HFFc6 (cell line): Measurements from ENCODE around the gene ARID5A. TPM values are rescaled to one million over a fixed set of nuclear protein-coding genes. Genes with fewer than 3 reads are reported as not detected.

Experiments
- DNase-seq: peaks from one replicate; pipeline ENCODE4 v3.0.0-alpha.2; 2018
- H3K27ac Mint-ChIP-seq: 2 replicates; pipeline ENCODE4 v1.8.0; 2020; ENCODE audit warnings: mild to moderate bottlenecking, mixed read lengths
- H3K27me3 Mint-ChIP-seq: 2 replicates; pipeline ENCODE4 v1.8.0; 2021; ENCODE audit warnings: mild to moderate bottlenecking, moderate library complexity, mixed read lengths; ENCODE audit not compliant: insufficient read depth
- H3K36me3 Mint-ChIP-seq: 2 replicates; pipeline ENCODE4 v1.8.0; 2021; ENCODE audit warnings: low read depth, mixed read lengths
- H3K4me1 Mint-ChIP-seq: 2 replicates; pipeline ENCODE4 v1.8.0; 2020; ENCODE audit warnings: low read depth, mixed read lengths
- H3K4me3 Mint-ChIP-seq: 2 replicates; pipeline ENCODE4 v1.8.0; 2020; ENCODE audit warnings: mild to moderate bottlenecking, moderate library complexity, mixed read lengths
- H3K9me3 Mint-ChIP-seq: 2 replicates; pipeline ENCODE4 v1.8.0; 2020; ENCODE audit warnings: mild to moderate bottlenecking, mixed read lengths
- CTCF ChIP-seq: fragments of 200-600 bp; sonication (generic); IDR thresholded peaks from 2 replicates; pipeline ENCODE4 v1.5.0; 2021; ENCODE audit warnings: antibody characterized with exemption, mild to moderate bottlenecking
- total RNA-seq, 6 experiments: library from RNA; stranded (reverse); fragmentation: NEBNext Ultra II Directional; extraction: Animal tissue kit (Norgen Biotek cat#: 25700); gene quantifications; 2 replicates in 1 of 6; 3 replicates in 5 of 6; pipeline ENCODE4 v1.2.3, GENCODE V29; 2021

Gene ARID5A
- total RNA-seq, 6 experiments from 2014 or later = 9.6 to 13.6 (median 10.0) TPM

GRCh38 chr2:96548558-96549465, 12.3 kb downstream of the ARID5A start:
- peaks cover 4% of the 10 kb centered on the region; the same call in 1 of the 2 replicates for H3K27me3 Mint-ChIP-seq
- no peak overlapping the region for H3K27ac Mint-ChIP-seq
- peaks cover 17% of the 10 kb centered on the region; the same call in 1 of the 2 replicates for H3K36me3 Mint-ChIP-seq
- DNase-seq = no peak
- H3K4me1 Mint-ChIP-seq = peaks cover 8% of the 10 kb centered on the region; the same call in 1 of the 2 replicates
- H3K9me3 Mint-ChIP-seq = no peaks in the 10 kb centered on the region
- no peak overlapping the region for H3K4me3 Mint-ChIP-seq
- TF ChIP-seq CTCF = no peak

GRCh38 chr2:96549466-96549785, 12.9 kb downstream of the ARID5A start:
- Mint-ChIP-seq H3K36me3 (peaks cover 14% of the 10 kb centered on the region; the same call in 1 of the 2 replicates), H3K4me3 (no peak overlapping the region), H3K27me3 (peaks cover 4% of the 10 kb centered on the region; the same call in 1 of the 2 replicates), H3K4me1 (peaks cover 8% of the 10 kb centered on the region; the same call in 1 of the 2 replicates), H3K9me3 (no peaks in the 10 kb centered on the region), H3K27ac (no peak overlapping the region)
- no peak for TF ChIP-seq CTCF
- no peak for DNase-seq

- TF ChIP-seq CTCF = peak; percentile 81
- peaks cover 4% of the 10 kb centered on the region for H3K27me3 Mint-ChIP-seq
- H3K9me3 Mint-ChIP-seq = no peaks in the 10 kb centered on the region
- H3K36me3 Mint-ChIP-seq = peaks cover 9% of the 10 kb centered on the region; the same call in 1 of the 2 replicates
- H3K4me1 Mint-ChIP-seq = peaks cover 8% of the 10 kb centered on the region; the same call in 1 of the 2 replicates
- no peak for DNase-seq
- H3K4me3 Mint-ChIP-seq = no peak overlapping the region
- H3K27ac Mint-ChIP-seq = no peak overlapping the region
These were observed 13.6 kb downstream of the ARID5A start for GRCh38 chr2:96549967-96550786.

GRCh38 chr2:96550787-96551604, 14.4 kb downstream of the ARID5A start:
- H3K27me3 Mint-ChIP-seq = peaks cover 4% of the 10 kb centered on the region
- peaks cover 8% of the 10 kb centered on the region; the same call in 1 of the 2 replicates for H3K4me1 Mint-ChIP-seq
- no peak overlapping the region for H3K27ac Mint-ChIP-seq
- H3K36me3 Mint-ChIP-seq = peaks cover 8% of the 10 kb centered on the region; the same call in 1 of the 2 replicates
- H3K4me3 Mint-ChIP-seq = no peak overlapping the region
- DNase-seq = no peak
- no peak for TF ChIP-seq CTCF
- H3K9me3 Mint-ChIP-seq = no peaks in the 10 kb centered on the region
